Measurements from ENCODE around the gene TMEM200C. TPM values are rescaled to one million over a fixed set of nuclear protein-coding genes. Genes with fewer than 3 reads are reported as not detected.
A peak's percentile ranks its signal among the peaks of the same experiment; 100 is the strongest.

The TMEM200C gene
- total RNA-seq, 2 experiments from 2014 or later = not detected

- Histone ChIP-seq H3K27ac (ENCODE audit: low read depth in 1 of 2, low read length in 2 of 2) (no peak overlapping the region), H3K9me3 (ENCODE audit: control insufficient read depth in 1 of 2, insufficient read depth in 1 of 2, low read length in 2 of 2) (no peaks in the 10 kb centered on the region), H3K27me3 (ENCODE audit: control insufficient read depth in 1 of 2, insufficient read depth in 2 of 2, low read length in 2 of 2) (no peaks in the 10 kb centered on the region), H3K4me3 (ENCODE audit: low read length) (no peak overlapping the region), H3K36me3 (ENCODE audit: insufficient read depth, low read length) (no peaks in the 10 kb centered on the region), H3K4me1 (ENCODE audit: insufficient read depth, low read length) (no peaks in the 10 kb centered on the region)
- ChIA-PET POLR2A (no interaction called here), CTCF (no interaction called here)
- TF ChIP-seq CTCF (IDR thresholded peaks at IDR 0.05) = peak; percentile 65
- H3K27ac Mint-ChIP-seq = no peak overlapping the region
- H3K9me3 Mint-ChIP-seq = no peaks in the 10 kb centered on the region
- intact Hi-C loops (cut with DNase I, micrococcal nuclease) = loop anchor here in 1 of 2 experiments (10.0 kb wide), 1 partner anchor 1005 kb away; no protein-coding TSS in a partner anchor
- H3K4me3 Mint-ChIP-seq = no peak overlapping the region
- ATAC-seq (ENCODE audit: poor library complexity) (no peak), DNase-seq (no peak)
- H3K27me3 Mint-ChIP-seq = peaks cover 26% of the 10 kb centered on the region
- no peaks in the 10 kb centered on the region for H3K4me1 Mint-ChIP-seq (ENCODE audit: low read depth)
- no peaks in the 10 kb centered on the region for H3K36me3 Mint-ChIP-seq (ENCODE audit: low read depth)
Observed at GRCh38 chr18:5879479-5879882, 15.8 kb downstream of the TMEM200C start.

- Mint-ChIP-seq H3K36me3 (ENCODE audit: low read depth) (no peaks in the 10 kb centered on the region), H3K27me3 (peaks cover 25% of the 10 kb centered on the region), H3K4me3 (no peak overlapping the region), H3K9me3 (no peaks in the 10 kb centered on the region), H3K4me1 (ENCODE audit: low read depth) (no peaks in the 10 kb centered on the region), H3K27ac (no peak overlapping the region)
- Histone ChIP-seq H3K9me3 (ENCODE audit: control insufficient read depth in 1 of 2, insufficient read depth in 1 of 2, low read length in 2 of 2) (no peaks in the 10 kb centered on the region), H3K4me1 (ENCODE audit: insufficient read depth, low read length) (no peaks in the 10 kb centered on the region), H3K27me3 (ENCODE audit: control insufficient read depth in 1 of 2, insufficient read depth in 2 of 2, low read length in 2 of 2) (no peaks in the 10 kb centered on the region), H3K36me3 (ENCODE audit: insufficient read depth, low read length) (no peaks in the 10 kb centered on the region), H3K4me3 (ENCODE audit: low read length) (no peak overlapping the region), H3K27ac (ENCODE audit: low read depth in 1 of 2, low read length in 2 of 2) (no peak overlapping the region)
- DNase-seq (no peak), ATAC-seq (ENCODE audit: poor library complexity) (no peak)
- CTCF ChIA-PET = no interaction called here
- intact Hi-C loops (cut with DNase I, micrococcal nuclease) = loop anchor here in 1 of 2 experiments (10.0 kb wide), 1 partner anchor 1008 kb away; no protein-coding TSS in a partner anchor
- no peak for TF ChIP-seq CTCF (IDR thresholded peaks at IDR 0.05)
- POLR2A ChIA-PET = no interaction called here
Observed at GRCh38 chr18:5876891-5877290, 18.4 kb downstream of the TMEM200C start.

- POLR2A ChIA-PET = no interaction called here
- no peak for ATAC-seq (ENCODE audit: poor library complexity)
- H3K4me3 Mint-ChIP-seq = no peak overlapping the region
- no peak overlapping the region for H3K27ac Mint-ChIP-seq
- H3K4me3 ChIP-seq (ENCODE audit: low read length) = no peak overlapping the region
- CTCF ChIA-PET = no interaction called here
- TF ChIP-seq CTCF (IDR thresholded peaks at IDR 0.05) = no peak
- DNase-seq = no peak
- no peaks in the 10 kb centered on the region for H3K36me3 Mint-ChIP-seq (ENCODE audit: low read depth)
- H3K27me3 Mint-ChIP-seq = peaks cover 17% of the 10 kb centered on the region
- no peak overlapping the region for H3K27ac ChIP-seq (ENCODE audit: low read depth in 1 of 2, low read length in 2 of 2)
- H3K36me3 ChIP-seq (ENCODE audit: insufficient read depth, low read length) = no peaks in the 10 kb centered on the region
- no peaks in the 10 kb centered on the region for H3K27me3 ChIP-seq (ENCODE audit: control insufficient read depth in 1 of 2, insufficient read depth in 2 of 2, low read length in 2 of 2)
- intact Hi-C loops (cut with DNase I, micrococcal nuclease) = loop anchor here in 1 of 2 experiments (10.0 kb wide), 1 partner anchor 1010 kb away; no protein-coding TSS in a partner anchor
- no peaks in the 10 kb centered on the region for H3K9me3 ChIP-seq (ENCODE audit: control insufficient read depth in 1 of 2, insufficient read depth in 1 of 2, low read length in 2 of 2)
- H3K4me1 Mint-ChIP-seq (ENCODE audit: low read depth) = no peaks in the 10 kb centered on the region
- H3K9me3 Mint-ChIP-seq = no peaks in the 10 kb centered on the region
- H3K4me1 ChIP-seq (ENCODE audit: insufficient read depth, low read length) = no peaks in the 10 kb centered on the region
Observed at GRCh38 chr18:5874336-5874735, 21.0 kb downstream of the TMEM200C start.
